EH (cell line): ENCODE measurements around the gene IVD.

ENCODE experiments used
- DNase-seq: peaks from one replicate; pipeline ENCODE4 v3.0.0-alpha.2; 2015; ENCODE audit warnings: low read depth

IVD gene

DNA sequence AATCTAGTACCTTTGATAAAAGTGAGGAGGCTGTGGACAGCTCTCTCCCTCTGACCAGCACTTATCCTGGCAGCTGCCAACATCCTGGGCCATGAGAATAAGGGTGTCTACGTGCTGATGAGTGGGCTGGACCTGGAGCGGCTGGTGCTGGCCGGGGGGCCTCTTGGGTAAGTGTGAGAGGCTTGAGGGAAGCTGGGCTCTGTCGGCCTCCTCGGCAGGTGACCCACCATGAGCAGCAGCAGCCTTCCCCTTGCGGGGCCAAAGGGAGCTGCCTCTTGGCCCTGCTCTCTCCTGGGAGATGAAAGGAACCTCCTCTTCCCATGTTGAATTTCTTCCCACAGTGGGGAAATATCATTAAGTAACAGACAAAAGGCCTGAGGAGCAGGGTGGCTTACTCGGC is 9.2 kb downstream of the IVD start:
- DNase-seq: no peak

DNA sequence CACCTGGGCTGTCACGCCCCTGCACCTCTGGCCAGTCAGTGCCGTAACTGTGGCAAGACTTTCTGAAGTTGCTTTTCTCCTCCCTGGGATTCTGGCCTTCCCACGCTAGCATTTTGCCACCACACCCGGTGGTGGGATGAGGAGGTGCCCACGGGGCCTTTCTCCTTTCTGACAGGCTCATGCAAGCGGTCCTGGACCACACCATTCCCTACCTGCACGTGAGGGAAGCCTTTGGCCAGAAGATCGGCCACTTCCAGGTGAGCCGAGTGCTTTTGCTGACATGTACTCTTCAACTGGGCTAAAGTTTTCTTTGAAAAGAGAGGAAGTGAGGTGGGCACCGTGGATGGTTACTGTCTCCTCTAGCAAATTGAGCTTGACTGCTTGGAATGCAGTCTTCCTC is 9.6 kb downstream of the IVD start:
- DNase-seq: no peak

DNA sequence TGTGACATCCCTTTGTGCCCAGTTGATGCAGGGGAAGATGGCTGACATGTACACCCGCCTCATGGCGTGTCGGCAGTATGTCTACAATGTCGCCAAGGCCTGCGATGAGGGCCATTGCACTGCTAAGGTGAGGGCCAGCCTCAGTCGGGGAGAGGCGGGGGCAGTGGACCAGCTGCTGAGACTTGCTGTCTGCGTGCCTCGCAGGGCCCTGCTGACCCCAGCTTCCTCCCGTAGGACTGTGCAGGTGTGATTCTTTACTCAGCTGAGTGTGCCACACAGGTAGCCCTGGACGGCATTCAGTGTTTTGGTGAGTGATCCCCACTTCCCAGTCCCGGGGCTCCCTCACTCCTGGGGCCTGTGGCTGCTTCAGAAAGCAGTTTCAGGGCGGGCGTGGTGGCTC is 10.5 kb downstream of the IVD start:
- DNase-seq: no peak

DNA sequence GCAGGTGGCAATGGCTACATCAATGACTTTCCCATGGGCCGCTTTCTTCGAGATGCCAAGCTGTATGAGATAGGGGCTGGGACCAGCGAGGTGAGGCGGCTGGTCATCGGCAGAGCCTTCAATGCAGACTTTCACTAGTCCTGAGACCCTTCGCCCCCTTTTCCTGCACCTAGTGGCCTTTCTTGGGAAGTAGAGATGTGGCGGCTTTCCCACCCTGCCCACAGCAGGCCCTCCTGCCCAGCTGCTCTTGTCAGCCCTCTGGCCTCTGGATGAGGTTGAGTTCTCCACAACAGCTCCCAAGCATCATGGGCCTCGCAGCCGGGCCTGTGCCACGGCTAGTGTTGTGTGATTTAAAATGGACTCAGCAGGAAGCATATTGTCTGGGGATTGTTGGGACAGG is 12.5 kb downstream of the IVD start:
- no peak for DNase-seq

DNA sequence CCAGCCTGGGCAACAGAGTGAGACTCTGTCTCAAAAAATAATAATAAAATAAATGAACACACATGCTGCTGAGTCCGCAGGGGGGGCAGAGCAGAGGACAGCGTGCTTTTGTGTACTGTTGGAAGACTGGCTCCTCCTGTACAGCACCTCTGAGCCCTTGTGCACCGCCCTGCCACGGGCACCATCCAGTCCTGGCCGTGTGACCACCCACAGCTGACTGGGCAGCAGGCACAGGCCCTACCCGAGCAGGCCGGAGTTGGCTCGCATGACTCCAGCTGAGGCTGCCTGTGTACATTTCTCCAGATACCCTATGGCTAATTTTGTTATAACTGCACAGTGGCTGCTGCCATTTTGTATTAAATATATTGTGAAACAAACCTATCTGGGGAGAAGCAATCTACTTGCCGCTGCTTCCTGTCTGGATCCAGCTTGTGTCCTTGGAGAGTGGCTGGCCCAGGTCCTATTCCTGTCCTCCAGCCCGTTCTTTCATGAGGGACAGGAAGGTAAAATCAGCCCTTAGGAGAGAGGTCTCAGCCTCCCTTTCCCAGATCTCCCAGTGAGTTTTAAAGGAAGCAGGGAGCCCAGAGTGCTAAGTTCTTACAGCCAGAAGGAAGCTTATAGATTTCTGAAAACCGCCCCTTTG is 14.6 kb downstream of the IVD start:
- DNase-seq: no peak

DNA sequence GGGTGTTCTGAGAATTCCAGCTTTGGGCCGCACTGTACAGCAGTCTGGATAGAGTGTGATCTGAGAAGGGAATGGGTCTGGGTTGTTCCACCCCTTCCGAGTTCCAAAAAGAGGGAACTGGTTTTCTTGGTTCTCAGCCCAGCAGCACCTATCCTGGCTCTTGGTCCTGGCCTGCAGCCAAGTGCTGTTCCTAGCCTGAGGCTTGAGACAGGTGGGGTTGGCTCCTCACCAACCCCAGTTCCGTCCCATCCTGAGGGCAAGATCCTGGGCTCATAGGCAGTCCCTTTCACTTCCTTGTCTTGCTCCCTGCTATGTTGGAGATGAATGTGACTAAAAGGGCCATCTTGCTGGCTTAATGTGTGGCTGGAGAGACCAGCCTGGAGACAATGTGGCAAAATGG is 15.2 kb downstream of the IVD start:
- no peak for DNase-seq

DNA sequence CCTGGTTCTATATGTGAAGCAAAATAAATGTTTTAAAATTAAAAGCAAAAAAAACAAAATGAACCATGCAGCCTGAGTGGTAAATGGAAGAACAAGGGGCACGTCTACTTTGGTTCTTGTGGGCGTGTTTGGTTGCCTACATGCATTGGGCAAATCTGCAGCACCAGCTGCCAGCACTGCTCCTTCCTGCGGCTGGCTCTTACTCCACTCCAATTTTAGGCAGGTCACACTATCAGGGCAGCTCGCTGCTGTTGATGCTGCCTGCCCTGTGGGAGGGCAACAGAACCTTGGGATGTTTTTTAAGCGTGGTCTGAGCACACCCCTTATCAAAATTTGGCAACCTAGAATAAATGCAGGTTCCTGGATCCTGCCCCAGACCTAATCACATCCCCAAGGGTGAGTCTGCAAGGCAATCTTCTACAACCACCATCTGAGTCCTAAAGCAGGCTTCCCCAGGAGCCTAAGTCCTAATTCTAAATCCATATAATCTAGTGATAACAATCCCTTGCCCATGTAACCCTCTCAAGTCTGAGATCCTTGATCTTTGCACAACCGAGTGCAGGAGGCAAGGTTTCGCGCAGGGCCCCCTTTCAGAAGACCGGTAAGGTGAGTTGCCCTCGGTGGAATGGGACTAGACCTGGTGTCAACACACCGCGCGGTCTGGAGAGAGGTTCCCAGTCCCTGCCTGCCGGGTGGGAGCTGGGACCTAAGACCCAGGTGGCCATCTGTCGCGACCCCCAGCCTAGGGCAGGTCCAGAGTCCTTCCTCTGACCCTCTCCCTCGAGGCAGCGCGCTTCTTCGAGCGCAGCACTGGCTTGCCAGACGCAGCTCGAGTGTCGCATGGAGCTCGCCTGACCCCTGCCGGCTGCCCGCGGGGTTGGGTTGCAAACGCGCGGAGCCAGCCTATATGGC is 15.9 kb downstream of the IVD start:
- peak; percentile 65 for DNase-seq

DNA sequence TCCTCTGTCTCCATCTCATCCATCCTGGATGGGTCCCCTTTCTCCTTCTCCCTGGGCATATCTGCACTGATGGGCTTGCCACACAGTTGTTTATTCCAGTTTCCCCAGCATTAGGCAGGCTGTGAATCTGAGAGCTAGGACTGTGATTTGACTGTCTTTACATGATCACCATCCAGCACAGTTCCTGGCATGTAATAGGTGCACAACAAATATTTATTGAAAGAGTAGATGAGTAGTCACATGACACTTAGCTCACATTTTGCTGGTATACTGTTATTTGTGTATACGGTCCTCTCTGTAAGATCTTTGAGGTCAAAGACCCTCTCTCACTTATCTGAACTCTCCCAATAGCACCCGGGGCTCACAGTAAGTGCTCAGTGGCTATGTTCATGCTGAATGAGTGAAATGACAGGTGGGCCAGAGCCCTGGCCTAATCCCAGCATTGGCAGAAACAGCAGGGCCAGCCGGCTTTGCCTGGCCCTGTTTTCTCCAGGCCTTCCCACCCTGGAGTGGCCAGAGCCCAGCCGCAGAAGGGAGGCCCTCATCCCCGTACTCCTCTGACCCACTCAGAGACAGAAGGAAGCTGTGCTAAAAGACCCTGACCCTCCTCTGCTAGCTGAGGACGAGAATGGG is 19.0 kb downstream of the IVD start:
- DNase-seq: no peak

DNA sequence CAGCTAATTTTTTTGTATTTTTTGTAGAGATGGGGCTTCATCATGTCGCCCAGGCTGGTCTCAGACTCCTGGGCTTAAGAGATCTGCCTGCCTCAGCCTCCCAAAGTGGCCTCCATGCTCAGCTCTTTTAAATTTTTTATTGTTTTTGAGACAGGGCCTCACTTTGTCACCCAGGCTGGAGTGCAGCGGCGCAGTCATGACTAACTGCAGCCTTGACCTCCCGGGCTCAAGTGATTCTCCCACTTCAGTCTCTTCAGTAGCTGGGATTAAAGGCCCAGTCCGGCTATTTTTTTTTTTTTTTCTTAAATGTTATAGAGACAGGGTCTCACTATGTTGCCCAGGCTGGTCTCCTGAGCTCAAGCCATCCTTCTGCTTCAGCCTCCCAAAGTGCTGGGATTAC is 20.1 kb downstream of the IVD start:
- DNase-seq: no peak

DNA sequence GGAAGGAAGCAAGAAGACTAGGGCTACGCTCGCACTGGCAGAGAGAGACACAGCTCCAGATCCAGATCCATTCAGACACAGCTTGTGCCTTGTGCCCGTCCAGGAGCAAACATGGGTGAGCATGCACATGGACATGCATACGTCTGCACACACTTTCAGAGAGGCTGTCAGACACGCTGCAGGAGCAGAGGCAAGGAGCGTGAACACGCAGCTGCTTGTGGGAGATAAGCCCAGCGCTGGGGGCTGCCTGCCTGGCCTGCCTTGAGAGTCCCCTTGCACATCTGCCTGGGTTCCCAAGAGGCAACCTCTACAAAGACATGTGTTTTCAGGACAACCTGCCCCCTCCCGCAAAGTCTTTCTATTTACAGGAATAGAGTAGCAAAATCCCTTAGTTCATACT is 21.6 kb downstream of the IVD start:
- no peak for DNase-seq

DNA sequence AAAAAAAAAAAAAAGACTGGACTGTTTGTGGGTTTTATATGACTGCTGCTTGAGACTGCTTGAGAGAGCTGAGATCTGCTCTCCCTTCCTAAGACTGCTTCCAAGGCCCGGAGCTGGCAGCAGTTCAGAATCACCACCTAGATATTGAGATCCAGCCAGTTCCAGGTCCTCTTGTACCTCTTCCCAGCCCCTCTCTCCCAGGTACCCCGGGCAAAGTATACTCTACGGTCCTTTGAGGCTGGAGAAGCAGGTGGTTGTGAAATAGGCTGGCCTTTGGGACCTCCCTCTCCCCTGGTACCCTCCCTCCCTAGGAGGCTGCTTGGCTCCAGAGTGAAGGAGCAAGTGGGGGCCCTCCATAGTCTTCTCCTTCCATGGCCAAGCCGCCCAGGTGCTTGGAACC is 22.6 kb downstream of the IVD start:
- DNase-seq: no peak

DNA sequence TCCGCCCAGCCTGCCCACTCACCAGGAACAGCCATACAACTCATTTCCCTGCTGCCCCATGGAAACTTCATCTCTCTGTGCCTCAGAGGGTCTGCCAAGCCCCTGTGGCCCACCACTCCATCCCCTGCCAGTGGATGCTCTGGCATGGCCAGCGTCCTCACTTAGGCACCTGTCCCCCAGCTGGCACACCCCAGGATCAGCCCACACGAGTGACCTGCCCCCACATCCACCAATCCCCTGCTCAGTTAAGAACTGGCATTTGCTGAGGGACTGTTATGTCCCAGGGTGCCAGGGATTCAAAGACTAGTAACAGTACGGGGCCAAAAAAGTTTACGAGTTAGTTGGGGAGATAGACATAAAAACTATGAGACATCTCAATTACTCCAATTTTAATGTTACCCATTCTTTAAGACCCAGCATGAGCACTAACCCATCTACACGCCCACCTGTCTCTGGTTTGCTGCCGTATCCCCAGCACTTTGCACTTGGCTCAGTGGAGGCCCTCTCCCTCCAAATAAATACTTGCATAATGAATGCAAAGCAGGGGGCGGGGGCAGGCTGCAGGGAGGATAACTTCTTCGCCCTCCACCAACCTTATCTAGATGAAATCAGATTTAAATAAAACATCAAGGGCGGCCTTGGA is 23.6 kb downstream of the IVD start:
- no peak for DNase-seq

DNA sequence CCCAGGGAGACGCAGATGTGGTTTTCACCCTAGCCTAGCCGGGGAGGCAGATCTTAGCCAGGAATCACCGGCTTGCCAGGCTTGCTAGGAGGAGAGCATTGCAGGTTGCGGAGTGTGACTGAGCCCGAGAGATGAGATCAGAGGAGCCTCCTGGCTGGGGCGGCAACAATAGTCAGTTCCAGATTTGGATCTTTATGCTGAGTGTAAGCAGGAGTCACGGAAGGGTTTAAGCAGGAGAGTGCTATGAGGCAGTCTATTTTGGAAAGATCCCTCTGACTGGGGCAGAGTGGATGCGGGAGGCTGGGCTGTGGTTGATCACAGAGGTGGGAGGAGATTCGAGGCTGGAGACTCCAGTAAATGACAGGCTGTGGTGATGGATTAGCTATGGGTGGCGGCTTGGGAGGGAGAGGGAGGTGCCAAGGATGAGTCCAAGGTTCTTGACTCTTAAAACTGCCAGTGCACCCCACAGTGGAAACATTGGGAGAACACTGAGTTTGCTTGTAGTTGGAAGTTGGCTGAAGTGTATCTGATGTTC is 24.7 kb downstream of the IVD start:
- DNase-seq: peak; percentile 38

DNA sequence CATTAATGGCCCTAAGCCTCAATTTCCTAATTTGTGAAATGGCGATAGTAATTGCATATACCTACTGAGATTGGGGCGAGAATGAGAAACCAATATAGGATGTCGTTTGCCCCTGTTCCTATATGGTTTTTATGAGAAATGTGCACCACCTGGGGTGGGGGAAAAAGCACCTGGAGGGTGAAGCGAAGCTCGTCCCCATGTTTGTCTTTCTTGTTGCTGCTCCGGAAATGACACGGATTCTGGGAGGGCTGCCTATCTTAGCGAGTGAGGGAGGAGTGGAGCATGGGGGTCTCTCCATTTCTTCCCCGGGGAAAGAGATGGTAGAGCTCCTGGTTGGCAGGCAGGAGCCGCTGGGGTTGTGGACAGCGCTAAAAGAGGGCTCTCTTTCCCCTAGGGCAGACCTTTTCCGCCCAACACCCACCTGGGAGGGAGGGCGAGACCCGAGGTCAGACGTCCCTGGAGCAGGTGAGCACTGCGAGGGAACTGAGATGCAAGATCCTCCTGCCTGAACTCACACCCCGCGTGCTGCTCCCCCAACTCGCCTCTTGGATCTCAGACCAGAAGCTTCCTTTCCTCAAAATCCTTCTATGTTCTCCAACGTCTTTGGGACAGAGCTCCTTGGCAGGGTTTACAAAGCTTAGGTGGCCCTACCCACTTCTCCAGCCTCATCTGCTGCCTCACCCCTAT is 29.6 kb downstream of the IVD start:
- no peak for DNase-seq

DNA sequence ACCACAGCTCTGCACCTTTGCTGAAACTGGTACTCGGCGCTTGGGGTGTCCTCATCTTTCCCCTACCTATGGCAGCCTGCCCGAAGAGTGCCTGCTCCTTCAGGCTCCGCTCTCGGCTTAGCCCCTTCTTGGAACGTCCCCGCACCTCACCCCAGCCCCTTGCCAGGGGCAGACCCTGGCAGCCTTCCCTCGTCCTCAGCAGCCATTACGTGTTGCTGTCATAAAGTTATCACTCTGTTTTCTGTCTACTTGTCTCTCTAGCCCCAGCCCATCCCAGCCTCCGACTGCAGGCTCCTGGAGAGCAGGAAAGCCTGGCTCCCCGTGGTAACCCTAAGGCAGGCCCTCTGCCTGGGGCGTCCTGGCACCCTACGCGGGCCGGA is 30.1 kb downstream of the IVD start:
- DNase-seq: no peak

DNA sequence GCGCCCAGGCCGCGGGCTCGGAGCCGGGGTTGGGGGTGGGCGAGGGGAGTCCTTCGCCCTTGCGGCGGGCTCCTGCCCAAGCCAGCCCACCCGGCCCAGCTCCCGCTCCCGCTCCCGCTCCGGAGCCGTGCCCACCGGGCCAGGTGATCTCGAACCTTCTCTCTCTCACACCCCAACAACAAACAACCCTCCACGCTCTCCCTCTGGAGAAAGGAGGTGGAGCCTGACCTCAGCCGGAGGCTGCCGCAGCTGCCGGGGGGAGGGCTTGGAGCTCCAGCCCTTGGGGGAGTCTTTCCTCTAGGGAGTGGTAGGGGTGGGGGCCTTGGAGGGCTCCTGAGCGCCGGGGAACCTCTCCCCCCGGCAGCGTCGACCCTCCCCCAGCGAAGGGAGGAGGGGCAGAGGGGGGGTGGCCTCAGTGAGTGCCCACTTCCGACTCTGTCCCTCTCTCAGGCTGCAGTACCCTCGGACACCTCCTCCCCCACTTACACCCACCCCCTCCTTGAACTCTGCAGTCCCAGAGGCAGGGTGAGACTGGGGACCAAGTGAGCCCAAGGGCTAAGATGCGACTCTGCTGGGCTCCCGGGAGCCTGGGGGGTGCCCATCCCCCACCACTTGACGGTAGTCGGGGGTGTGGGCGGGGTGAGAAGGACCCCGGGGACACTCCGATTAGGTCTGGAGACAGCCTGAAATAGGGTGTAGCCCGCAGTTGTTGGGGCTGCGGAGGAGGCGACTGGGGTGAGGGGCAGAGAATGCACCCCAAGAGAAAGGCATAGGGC is 30.7 kb downstream of the IVD start:
- no peak for DNase-seq

DNA sequence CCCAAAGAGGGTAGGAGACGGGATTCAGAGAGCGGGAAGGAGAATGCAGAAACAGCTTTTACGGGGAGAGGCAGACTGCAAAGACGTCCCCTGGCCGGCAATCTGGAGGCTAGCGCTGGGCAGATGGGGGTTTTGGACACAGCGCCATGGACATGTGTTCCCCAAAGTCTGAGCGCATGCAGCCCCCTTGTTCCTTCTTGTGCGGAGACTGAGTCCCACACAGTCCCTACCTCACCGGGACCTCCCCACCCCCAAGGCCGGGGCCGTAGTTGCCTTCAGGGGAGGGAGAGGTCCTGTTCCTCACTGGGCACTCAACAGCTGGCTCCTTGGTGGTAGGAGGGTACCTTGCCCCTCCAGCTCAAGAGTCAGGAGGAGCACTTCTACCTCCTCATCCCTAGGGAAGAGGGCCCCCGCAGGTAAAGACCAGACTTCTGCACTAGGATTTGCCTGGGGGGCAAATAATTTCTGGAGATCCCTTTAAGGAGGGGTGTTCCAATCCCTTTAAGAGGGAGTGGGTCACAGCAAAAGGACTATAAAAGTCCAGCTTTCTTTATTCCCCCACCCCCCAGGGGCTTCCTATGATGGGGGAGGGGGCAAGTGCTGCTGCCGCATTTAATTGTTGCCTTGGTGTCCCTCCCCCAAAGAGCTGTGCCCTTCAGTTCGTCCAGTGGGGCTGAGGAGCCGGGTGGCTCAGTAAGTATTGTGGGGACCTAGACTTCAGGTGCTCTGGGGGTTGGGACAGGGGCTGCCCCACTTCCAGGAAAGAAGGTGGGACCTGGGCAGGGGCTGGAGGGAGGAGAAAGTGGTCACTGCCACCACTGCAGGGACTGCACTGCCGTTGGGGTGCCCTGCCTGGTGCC is 31.5 kb downstream of the IVD start:
- DNase-seq: no peak

DNA sequence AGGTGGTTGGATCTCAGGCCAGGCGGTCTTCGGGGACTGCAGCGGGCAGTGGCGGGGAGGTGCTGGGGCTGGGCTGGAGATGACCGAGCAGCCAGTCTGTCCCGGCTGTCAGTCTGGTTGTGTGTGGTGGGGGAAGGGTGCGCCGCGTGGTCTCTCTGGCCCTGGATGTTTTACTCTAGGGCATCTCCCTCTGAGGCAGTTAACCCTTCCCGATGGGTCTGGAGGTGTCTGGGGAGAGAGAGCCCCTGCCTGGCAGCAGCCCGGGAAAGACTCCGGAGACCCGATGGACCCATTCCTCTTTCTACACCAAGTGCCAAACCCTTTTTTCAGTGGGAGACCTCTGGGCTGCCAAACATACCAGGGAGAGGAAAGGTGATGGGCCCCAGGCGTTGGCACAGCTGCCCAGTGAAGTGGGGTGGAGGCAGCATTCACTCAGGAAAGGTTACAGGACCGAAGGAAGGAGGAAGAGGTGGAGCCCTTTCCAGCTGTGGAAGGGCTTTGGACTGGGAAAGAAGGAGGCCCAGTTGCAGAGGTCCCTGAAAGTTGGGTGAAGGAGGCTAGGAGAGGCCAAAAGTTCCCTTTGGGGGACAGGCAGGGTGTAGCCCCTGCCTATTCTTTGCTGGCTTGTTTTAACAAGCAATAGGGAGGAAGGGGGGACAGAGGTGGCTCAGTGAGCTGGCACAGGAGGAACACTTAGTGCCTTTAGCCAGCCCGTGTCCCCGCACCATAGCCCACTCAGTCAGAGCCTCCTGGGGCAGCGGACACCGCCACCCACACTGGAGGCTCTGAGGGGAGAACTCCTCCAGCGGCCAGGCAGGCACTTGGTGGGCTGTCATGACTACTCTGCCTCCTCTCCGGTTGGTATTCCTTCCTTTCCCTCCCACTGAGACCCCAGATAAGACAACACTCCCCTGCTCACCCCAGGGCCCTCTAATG is 32.4 kb downstream of the IVD start:
- no peak for DNase-seq

DNA sequence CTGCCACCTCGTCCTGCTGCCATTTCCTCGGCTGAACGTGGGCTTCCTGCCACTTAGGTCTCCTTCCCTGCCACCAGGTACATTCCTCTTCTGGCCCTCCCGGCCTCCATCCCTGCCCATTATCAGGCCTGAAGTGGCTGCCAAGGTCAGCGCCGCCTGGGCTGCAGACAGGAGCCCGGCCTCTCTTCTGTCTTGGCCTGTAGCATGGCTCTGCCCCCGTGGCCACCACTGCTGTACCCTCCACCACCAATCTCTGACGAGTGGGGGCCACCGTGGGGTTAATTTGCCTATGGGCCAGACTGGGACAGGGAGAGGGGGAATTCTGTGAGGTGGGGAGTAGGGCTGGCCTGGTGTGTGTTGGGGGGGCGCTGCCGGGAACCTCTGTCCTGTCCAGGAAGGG is 33.1 kb downstream of the IVD start:
- no peak for DNase-seq
